Fibroblast of lung (primary cell): Measurements from ENCODE around the gene WDR59. TPM values are rescaled to one million over a fixed set of nuclear protein-coding genes. Genes with fewer than 3 reads are reported as not detected.

ENCODE experiments used
- DNase-seq, 2 donors: peaks; one replicate each; pipeline versions ENCODE4 v3.0.0 to v3.0.0-alpha.2; 2010; ENCODE audit warnings: low read depth in 2 of 2
- H2AFZ ChIP-seq: 2 replicates; pipeline ENCODE4 v1.5.1; 2012; ENCODE audit warnings: low read length, control low read depth, inconsistent platforms
- H3K27ac ChIP-seq: 2 replicates; pipeline ENCODE4 v1.5.1; 2011; ENCODE audit warnings: low read length, control low read depth; ENCODE audit not compliant: insufficient read depth
- H3K27me3 ChIP-seq: 2 replicates; pipeline ENCODE4 v1.5.1; 2011; ENCODE audit warnings: mild to moderate bottlenecking, low read length; ENCODE audit not compliant: control insufficient read depth, insufficient read depth
- H3K36me3 ChIP-seq: 2 replicates; pipeline ENCODE4 v1.5.1; 2011; ENCODE audit warnings: low read length; ENCODE audit not compliant: control insufficient read depth, insufficient read depth
- H3K4me1 ChIP-seq: 2 replicates; pipeline ENCODE4 v1.5.1; 2011; ENCODE audit warnings: low read length; ENCODE audit not compliant: control insufficient read depth, insufficient read depth; ENCODE audit errors: extremely low read depth
- H3K4me2 ChIP-seq: 2 replicates; pipeline ENCODE4 v1.5.1; 2011; ENCODE audit warnings: low read length, control low read depth; ENCODE audit not compliant: insufficient read depth; ENCODE audit errors: extremely low read depth
- H3K4me3 ChIP-seq, 4 experiments: fragments of 200-600 bp in 1 of 4; sonication (generic) in 1 of 4; replicated peaks in 1 of 4; 2 replicates each; pipeline ENCODE4 v1.5.1; 2011 to 2016; ENCODE audit warnings: low read length in 4 of 4, low read depth in 3 of 4, mild to moderate bottlenecking in 3 of 4, control low read depth in 2 of 4, inconsistent platforms in 1 of 4, mixed read lengths in 1 of 4; ENCODE audit not compliant: insufficient read depth in 1 of 4; ENCODE audit errors: control extremely low read depth in 1 of 4
- H3K79me2 ChIP-seq: 2 replicates; pipeline ENCODE4 v1.5.1; 2012; ENCODE audit warnings: mild to moderate bottlenecking, low read length, inconsistent platforms; ENCODE audit not compliant: control insufficient read depth, insufficient read depth
- H3K9ac ChIP-seq: 2 replicates; pipeline ENCODE4 v1.5.1; 2011; ENCODE audit warnings: mild to moderate bottlenecking, low read length, control low read depth; ENCODE audit not compliant: insufficient read depth
- H3K9me3 ChIP-seq: 2 replicates; pipeline ENCODE4 v1.5.1; 2012; ENCODE audit warnings: low read depth, low read length; ENCODE audit not compliant: control insufficient read depth, insufficient read depth
- H4K20me1 ChIP-seq: 2 replicates; pipeline ENCODE4 v1.5.1; 2011; ENCODE audit warnings: low read length; ENCODE audit not compliant: control insufficient read depth, insufficient read depth; ENCODE audit errors: extremely low read depth
- CTCF ChIP-seq, 2 donors: IDR thresholded peaks in 1 of 2; conservative IDR thresholded peaks in 1 of 2; 1 replicate in 1 of 2; 2 replicates in 1 of 2; pipeline ENCODE4 v1.5.1; 2011 to 2012; ENCODE audit warnings: low read length in 2 of 2, control low read depth in 1 of 2, inconsistent platforms in 1 of 2, low read depth in 1 of 2, mild to moderate bottlenecking in 1 of 2
- EZH2 ChIP-seq: IDR thresholded peaks from 2 replicates; pipeline ENCODE4 v1.5.1; 2012; ENCODE audit warnings: low read length, control low read depth, mild to moderate bottlenecking; ENCODE audit errors: missing control alignments
- polyA plus RNA-seq, 2 donors: library from polyadenylated mRNA; depleted of rRNA in 1 of 2; stranded (reverse) in 1 of 2; unstranded in 1 of 2; fragments of >200 nt; gene quantifications; 2 replicates each; pipeline ENCODE4 v1.2.1, GENCODE V29; 2011 to 2012; ENCODE audit warnings: missing spikeins in 1 of 2
- total RNA-seq: library from RNA; depleted of rRNA; stranded (reverse); fragments of >200 nt; gene quantifications from 2 replicates; pipeline ENCODE4 v1.2.1, GENCODE V29; 2014

WDR59 gene
- total and polyA plus RNA-seq, 2 donors (not counting 1 experiment from before 2014, with no cell fraction given) = 16.0 to 30.2 TPM

DNA sequence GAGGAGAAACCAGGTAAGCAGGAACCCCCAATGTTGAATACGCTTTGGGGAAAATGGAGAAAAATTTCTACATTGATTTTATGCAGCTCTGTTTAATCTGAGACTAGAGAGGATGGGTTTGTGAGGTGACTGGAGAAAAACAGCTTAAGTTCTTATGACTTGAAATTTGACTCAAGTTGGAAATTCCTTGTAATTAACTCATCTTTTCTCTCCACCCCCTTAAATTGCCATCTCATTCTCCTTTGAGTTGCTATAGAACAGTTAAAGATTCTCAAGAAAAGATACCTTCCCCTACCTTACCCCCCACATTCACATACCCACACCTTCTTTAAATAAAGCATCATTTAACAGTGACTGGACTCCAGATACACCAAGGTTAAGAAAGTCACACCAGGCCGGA, 38.1 kb upstream of the WDR59 start:
- TF ChIP-seq EZH2 = no peak
- TF ChIP-seq CTCF (conservative IDR thresholded peaks at IDR 0.05 in 1 of 2, IDR thresholded peaks at IDR 0.05 in 1 of 2; ENCODE audit: low read depth in 1 of 2, low read length in 2 of 2) = no peak
- no peaks in the 10 kb centered on the region for H4K20me1 ChIP-seq
- H3K4me1 ChIP-seq = peaks cover 17% of the 10 kb centered on the region
- no peaks in the 10 kb centered on the region for H3K36me3 ChIP-seq
- no peak overlapping the region for H3K9ac ChIP-seq
- H3K79me2 ChIP-seq = peaks cover 34% of the 10 kb centered on the region
- H3K9me3 ChIP-seq = no peaks in the 10 kb centered on the region
- H3K27ac ChIP-seq = peak overlapping the region; percentile 52
- DNase-seq = peak in 1 of 2 donors; percentile 57
- H3K4me2 ChIP-seq = peak overlapping the region; percentile 23
- H3K4me3 ChIP-seq = no peak overlapping the region
- no peak overlapping the region for H2AFZ ChIP-seq
- H3K27me3 ChIP-seq = no peaks in the 10 kb centered on the region

GRCh38 chr16:75022567-75022966, 37.6 kb upstream of the WDR59 start:
- Histone ChIP-seq H3K4me1 (peaks cover 17% of the 10 kb centered on the region), H3K27me3 (no peaks in the 10 kb centered on the region), H3K4me2 (peak overlapping the region; percentile 23), H3K9me3 (no peaks in the 10 kb centered on the region), H3K27ac (peak overlapping the region; percentile 16), H3K36me3 (no peaks in the 10 kb centered on the region), H3K9ac (no peak overlapping the region), H3K79me2 (peaks cover 33% of the 10 kb centered on the region), H4K20me1 (no peaks in the 10 kb centered on the region), H2AFZ (no peak overlapping the region), H3K4me3 (no peak overlapping the region)
- no peak for TF ChIP-seq EZH2
- TF ChIP-seq CTCF (conservative IDR thresholded peaks at IDR 0.05 in 1 of 2, IDR thresholded peaks at IDR 0.05 in 1 of 2; ENCODE audit: low read depth in 1 of 2, low read length in 2 of 2) = no peak
- peak in 1 of 2 donors; percentile 44 for DNase-seq

DNA sequence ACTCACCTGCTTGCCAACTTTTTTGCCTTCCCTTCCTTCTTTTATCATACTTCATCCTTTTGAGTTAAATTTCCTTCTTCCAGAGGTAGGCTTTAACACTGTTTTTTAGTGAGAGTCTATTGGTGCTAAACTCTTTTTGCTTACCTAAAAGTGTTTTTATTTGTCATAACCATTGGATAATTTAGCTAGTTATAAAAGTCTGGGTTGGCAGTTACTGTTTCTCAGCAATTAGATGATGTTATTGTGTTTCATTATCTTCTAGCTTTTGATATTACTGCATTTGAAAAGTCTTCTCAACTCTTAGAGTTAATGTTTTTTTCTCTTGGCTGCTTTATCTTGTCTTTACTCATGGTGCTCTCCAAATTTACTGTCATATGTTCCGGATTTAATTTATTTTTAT, 36.5 kb upstream of the WDR59 start:
- H3K36me3 ChIP-seq = no peaks in the 10 kb centered on the region
- no peak overlapping the region for H3K4me2 ChIP-seq
- H3K79me2 ChIP-seq = peaks cover 28% of the 10 kb centered on the region
- H3K4me3 ChIP-seq = no peak overlapping the region
- H2AFZ ChIP-seq = no peak overlapping the region
- H3K9me3 ChIP-seq = no peaks in the 10 kb centered on the region
- H3K9ac ChIP-seq = no peak overlapping the region
- no peaks in the 10 kb centered on the region for H4K20me1 ChIP-seq
- H3K27ac ChIP-seq = no peak overlapping the region
- no peak for TF ChIP-seq CTCF (conservative IDR thresholded peaks at IDR 0.05 in 1 of 2, IDR thresholded peaks at IDR 0.05 in 1 of 2; ENCODE audit: low read depth in 1 of 2, low read length in 2 of 2)
- no peak for TF ChIP-seq EZH2
- DNase-seq = no peak
- H3K27me3 ChIP-seq = no peaks in the 10 kb centered on the region
- H3K4me1 ChIP-seq = peaks cover 10% of the 10 kb centered on the region
